D341Med (cell line): ENCODE results near the gene TMEM50B.
"Not testable (repeated sequence)": the region's sequence is repeated elsewhere in the genome, so short reads cannot be mapped to it uniquely, and the experiment has no call there.

ENCODE experiments used
- DNase-seq: peaks from one replicate; pipeline ENCODE4 v3.0.0; 2012; ENCODE audit warnings: low spot score

The TMEM50B gene

GRCh38 chr21:33479679-33480480 lies at the start of gene TMEM50B:
TMEM50B (minus strand) TSS chr21:33479974; CDS start chr21:33468885, 11,089 bp downstream.
- DNase-seq: peak; percentile 99

- DNase-seq: no peak
Observed at GRCh38 chr21:33522953-33523349, 43.2 kb upstream of the TMEM50B start.

GRCh38 chr21:33522297-33522952 lies 42.7 kb upstream of the TMEM50B start:
- no peak for DNase-seq

GRCh38 chr21:33518899-33519298 lies 39.1 kb upstream of the TMEM50B start:
- no peak for DNase-seq

GRCh38 chr21:33514229-33514628 lies 34.5 kb upstream of the TMEM50B start:
- no peak for DNase-seq

GRCh38 chr21:33512481-33512880 lies 32.7 kb upstream of the TMEM50B start:
- no peak for DNase-seq

- no peak for DNase-seq
Observed at GRCh38 chr21:33511639-33512038, 31.9 kb upstream of the TMEM50B start.

GRCh38 chr21:33510826-33511225 lies 31.1 kb upstream of the TMEM50B start:
- DNase-seq: no peak

GRCh38 chr21:33507003-33507402 lies 27.2 kb upstream of the TMEM50B start:
- DNase-seq: not testable (repeated sequence)

- DNase-seq: no peak
Observed at GRCh38 chr21:33505833-33506232, 26.1 kb upstream of the TMEM50B start.

GRCh38 chr21:33496345-33496744 lies 16.6 kb upstream of the TMEM50B start:
- DNase-seq: no peak

- DNase-seq: no peak
Observed at GRCh38 chr21:33495743-33496142, 16.0 kb upstream of the TMEM50B start.

- no peak for DNase-seq
Observed at GRCh38 chr21:33493756-33494155, 14.0 kb upstream of the TMEM50B start.

GRCh38 chr21:33492571-33492970 lies 12.8 kb upstream of the TMEM50B start:
- no peak for DNase-seq

- peak; percentile 97 for DNase-seq
Observed at GRCh38 chr21:33491373-33492102, 11.8 kb upstream of the TMEM50B start, which contains the start of gene DNAJC28. DNAJC28 (minus strand) TSS chr21:33491716; CDS start chr21:33489393, 2,323 bp downstream.

GRCh38 chr21:33490991-33491372 lies 11.2 kb upstream of the TMEM50B start:
- DNase-seq: no peak

GRCh38 chr21:33488936-33489335 lies 9.2 kb upstream of the TMEM50B start:
- no peak for DNase-seq

GRCh38 chr21:33487996-33488395 lies 8.2 kb upstream of the TMEM50B start:
- no peak for DNase-seq

GRCh38 chr21:33481314-33481943 lies 1.7 kb upstream of the TMEM50B start:
- DNase-seq: no peak

- DNase-seq: no peak
Observed at GRCh38 chr21:33480481-33481103, 818 bp upstream of the TMEM50B start.

- peak; percentile 73 for DNase-seq
Observed at GRCh38 chr21:33478935-33479678, 667 bp downstream of the TMEM50B start.
